Superior temporal gyrus (tissue), 1 donor: ENCODE results near the gene IQCN.

Experiments used
- DNase-seq: peaks from one replicate; pipeline ENCODE4 v3.0.0-alpha.2; 2016; ENCODE audit errors: extremely low spot score

The IQCN gene

GRCh38 chr19:18264971-18265540 is 9.2 kb downstream of the IQCN start:
- no peak for DNase-seq

GRCh38 chr19:18264137-18264854 is 10.0 kb downstream of the IQCN start:
- DNase-seq: no peak

- DNase-seq: no peak
These were observed 10.7 kb downstream of the IQCN start for GRCh38 chr19:18263324-18264136.

GRCh38 chr19:18262917-18263316 is 11.3 kb downstream of the IQCN start:
- DNase-seq: no peak

GRCh38 chr19:18262144-18262543 is 12.1 kb downstream of the IQCN start:
- no peak for DNase-seq

- DNase-seq: no peak
These were observed 12.8 kb downstream of the IQCN start for GRCh38 chr19:18261474-18261873.

GRCh38 chr19:18259893-18260292 is 14.4 kb downstream of the IQCN start:
- no peak for DNase-seq

- no peak for DNase-seq
These were observed 16.5 kb downstream of the IQCN start for GRCh38 chr19:18257503-18258470.

- DNase-seq: no peak
These were observed 19.4 kb downstream of the IQCN start for GRCh38 chr19:18254546-18255503.

- no peak for DNase-seq
These were observed 20.5 kb downstream of the IQCN start for GRCh38 chr19:18253716-18254115.

- DNase-seq: no peak
These were observed 21.1 kb downstream of the IQCN start for GRCh38 chr19:18253130-18253529.

- DNase-seq: no peak
These were observed 21.9 kb downstream of the IQCN start for GRCh38 chr19:18252370-18252717.

- peak; percentile 89 for DNase-seq
These were observed 22.5 kb downstream of the IQCN start for GRCh38 chr19:18251587-18252369.

GRCh38 chr19:18249834-18250233 is 24.4 kb downstream of the IQCN start:
- DNase-seq: no peak

GRCh38 chr19:18245297-18245696 is 29.0 kb downstream of the IQCN start:
- DNase-seq: no peak

- DNase-seq: no peak
These were observed 34.9 kb downstream of the IQCN start for GRCh38 chr19:18239303-18239702.

- DNase-seq: no peak
These were observed 40.1 kb downstream of the IQCN start for GRCh38 chr19:18234194-18234593.

- no peak for DNase-seq
These were observed 40.9 kb downstream of the IQCN start for GRCh38 chr19:18233224-18233825.

- no peak for DNase-seq
These were observed 41.6 kb downstream of the IQCN start for GRCh38 chr19:18232540-18233223.
